HG03280 (cell line): ENCODE results near the gene ENTPD8.
"Not testable (repeated sequence)": the region's sequence is repeated elsewhere in the genome, so short reads cannot be mapped to it uniquely, and the experiment has no call there.

Source experiments
- ATAC-seq: cut with Tn5 transposase; IDR thresholded peaks from one replicate; pipeline ENCODE4 v1.9.1; 2021; ENCODE audit warnings: mild to moderate bottlenecking, moderate library complexity; ENCODE audit not compliant: unreplicated experiment

The ENTPD8 gene

DNA sequence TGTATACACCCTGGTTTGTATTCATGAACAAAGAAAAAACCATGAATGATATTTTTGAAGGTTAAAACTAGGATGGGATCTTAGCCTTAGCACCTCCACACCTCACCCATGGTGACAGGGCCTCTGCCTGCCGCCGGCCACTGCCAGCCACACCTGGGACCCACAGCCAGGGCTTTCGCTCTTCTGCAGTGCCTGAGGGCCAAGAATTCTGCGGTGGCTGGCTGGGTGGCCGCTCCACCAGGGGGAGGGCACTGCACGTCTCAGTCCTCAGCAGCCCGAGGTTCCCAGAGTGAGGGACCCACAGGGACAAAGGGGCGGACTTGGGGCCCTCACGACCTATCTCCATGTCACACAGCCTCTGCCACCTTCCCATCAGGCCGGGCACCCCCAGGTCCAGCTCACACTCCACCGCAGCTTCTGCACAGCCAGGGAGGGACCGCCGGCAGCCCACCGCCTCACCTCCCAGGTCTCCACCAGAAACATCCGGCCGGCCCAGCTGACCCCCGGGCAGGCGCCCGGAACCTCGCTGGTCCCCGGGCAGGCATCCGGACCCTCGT, 25.1 kb downstream of the ENTPD8 start:
- ATAC-seq = no peak

GRCh38 chr9:137415451-137415850, 25.7 kb downstream of the ENTPD8 start:
- no peak for ATAC-seq

- no peak for ATAC-seq
Observed at GRCh38 chr9:137412431-137412830, 28.7 kb downstream of the ENTPD8 start.

- no peak for ATAC-seq
Observed at GRCh38 chr9:137411645-137412380, 29.3 kb downstream of the ENTPD8 start.

DNA sequence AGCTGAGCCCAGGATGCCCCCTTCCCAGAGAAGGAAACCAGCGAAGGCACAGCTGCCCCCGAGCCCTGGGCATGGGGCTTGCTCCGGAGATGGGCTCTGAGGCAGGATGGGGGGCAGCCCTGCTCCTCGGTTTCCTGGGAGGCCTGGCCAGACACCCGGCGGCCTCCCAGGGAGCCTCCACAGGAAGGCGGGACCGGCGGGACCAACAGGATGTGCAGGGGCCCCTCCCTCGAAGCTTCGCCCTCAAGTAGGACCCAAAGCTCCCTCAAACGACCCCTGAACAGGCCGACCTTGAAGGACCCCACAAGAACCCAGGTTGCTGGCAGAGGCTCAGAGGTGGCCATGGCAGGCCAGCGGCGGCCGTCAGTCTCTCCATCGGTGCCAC, 29.9 kb downstream of the ENTPD8 start:
- no peak for ATAC-seq

DNA sequence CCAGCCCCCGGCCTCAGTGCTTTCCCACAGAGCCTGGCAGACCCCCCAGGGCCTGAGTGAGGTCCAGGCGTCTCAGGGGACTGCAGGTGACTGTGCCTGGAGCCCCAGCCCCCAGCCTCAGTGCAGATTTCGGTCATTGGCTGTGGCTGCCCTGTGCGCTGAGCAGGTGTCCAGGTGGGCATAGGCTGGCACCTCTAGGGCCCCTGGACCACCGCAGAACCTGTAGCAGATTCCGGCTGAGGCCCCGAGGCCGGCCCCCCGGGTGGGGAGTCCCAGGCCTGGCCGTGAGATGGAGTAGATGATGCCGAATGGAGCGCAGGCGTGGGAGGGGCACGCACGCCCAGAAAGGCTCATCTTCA, 30.3 kb downstream of the ENTPD8 start:
- ATAC-seq = no peak

GRCh38 chr9:137410236-137410890, 30.8 kb downstream of the ENTPD8 start:
- ATAC-seq = not testable (repeated sequence)

DNA sequence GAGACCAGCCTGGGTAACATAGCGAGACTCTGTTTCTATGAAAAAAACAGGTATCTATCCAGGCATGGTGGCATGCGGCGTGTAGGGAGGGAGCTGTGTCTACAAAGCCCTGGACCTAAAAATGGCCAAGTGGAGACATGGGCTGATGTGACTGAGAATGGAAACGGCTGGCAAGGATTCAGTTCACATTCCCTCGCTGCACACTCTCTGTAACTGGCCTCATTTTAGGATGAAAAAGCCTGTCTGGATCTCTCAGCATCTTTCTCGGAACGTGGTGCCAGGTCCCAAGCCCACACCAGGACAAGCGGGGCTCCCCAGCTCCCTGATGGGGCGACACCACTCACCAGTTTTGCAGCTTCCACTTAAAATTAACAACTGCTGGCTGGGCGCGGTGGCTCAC, 31.6 kb downstream of the ENTPD8 start:
- ATAC-seq = no peak

- ATAC-seq = no peak
Observed at GRCh38 chr9:137408651-137409405, 32.3 kb downstream of the ENTPD8 start.

- ATAC-seq = no peak
Observed at GRCh38 chr9:137407590-137408300, 33.4 kb downstream of the ENTPD8 start.

DNA sequence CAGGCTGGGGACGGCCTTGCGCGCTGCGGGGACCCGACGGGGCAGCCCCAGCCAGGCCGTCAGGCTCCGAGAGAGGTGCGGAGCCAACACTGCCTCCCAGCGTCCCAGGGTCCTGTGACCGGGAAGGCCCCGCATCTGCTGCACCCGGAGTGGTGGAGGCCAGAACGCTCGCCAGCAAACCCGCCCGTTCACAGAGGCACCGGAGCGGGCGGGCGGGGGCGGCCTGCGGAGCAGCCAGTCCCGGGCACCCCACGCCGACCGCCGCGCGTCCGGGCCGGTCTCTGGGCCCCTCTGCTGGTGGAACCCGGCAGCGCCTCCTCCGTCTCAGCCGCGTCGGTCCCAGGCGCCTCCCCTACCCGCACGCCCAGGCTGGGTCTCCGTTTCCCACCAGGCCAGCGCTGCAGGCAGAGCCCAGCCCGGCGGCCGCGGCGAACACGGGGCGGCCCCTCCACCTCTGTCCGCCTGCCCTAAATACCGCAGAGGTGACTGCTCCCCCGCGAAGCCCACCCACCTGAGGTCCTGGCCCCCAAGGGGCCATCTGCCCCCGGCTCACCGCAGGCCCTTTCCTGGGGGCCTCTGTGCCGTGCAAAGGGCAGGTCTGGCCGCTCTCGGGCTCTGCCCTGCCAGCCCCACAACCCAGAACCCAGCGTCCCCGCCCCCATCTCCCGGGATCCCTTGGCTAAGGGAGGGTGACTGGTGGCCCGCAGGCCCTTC, 34.1 kb downstream of the ENTPD8 start:
- ATAC-seq = peak; percentile 62

DNA sequence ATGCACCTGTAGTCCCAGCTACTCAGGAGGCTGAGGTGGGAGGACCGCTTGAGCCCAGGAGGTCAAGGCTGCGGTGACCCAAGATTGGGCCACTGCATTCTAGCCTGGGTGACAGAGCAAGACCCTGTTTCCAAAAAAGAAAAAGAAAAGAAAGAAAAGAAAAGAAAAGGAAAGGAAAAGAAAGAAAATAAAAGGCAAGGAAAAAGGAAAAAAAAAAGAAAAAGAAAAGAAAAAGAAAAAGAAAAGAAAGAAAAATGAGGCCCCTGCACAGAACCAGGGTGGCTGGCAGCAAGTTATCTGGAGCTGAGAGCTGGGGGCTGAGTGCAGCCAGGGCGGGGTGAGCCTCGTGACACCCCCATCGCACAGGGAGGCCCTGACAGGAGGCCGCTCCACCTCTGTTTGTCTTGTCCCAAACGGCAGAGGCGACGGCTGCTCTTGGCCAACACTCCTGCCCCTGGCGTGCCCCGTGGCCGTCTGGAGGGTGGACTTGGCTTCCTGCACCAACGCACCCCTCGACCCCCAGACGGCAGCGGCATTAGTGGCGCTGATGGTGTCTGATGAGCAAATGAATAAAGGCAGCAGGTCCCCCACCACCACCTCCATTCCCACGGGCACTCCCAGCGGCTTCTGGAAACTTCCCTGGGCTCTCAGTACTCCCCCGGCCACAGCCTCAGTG, 34.9 kb downstream of the ENTPD8 start:
- no peak for ATAC-seq

DNA sequence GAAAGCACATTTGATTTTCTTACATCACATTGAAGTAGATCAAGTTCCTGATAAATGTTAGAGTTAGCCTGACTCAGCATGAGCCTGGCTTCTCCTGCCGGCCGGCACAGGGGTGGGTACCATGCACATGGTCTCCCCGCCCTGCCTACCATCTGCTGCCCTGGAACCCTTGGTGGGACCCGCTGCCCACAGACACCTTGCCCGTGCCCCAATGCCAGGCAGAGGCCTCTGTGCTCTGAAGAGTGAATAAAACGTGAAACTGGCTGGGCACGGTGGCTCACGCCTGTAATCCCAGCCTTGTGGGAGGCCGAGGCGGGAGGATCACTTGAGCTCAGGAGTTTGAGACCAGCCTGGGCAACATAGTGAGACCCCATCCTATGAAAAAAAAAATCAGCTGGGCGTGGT, 35.5 kb downstream of the ENTPD8 start:
- no peak for ATAC-seq

DNA sequence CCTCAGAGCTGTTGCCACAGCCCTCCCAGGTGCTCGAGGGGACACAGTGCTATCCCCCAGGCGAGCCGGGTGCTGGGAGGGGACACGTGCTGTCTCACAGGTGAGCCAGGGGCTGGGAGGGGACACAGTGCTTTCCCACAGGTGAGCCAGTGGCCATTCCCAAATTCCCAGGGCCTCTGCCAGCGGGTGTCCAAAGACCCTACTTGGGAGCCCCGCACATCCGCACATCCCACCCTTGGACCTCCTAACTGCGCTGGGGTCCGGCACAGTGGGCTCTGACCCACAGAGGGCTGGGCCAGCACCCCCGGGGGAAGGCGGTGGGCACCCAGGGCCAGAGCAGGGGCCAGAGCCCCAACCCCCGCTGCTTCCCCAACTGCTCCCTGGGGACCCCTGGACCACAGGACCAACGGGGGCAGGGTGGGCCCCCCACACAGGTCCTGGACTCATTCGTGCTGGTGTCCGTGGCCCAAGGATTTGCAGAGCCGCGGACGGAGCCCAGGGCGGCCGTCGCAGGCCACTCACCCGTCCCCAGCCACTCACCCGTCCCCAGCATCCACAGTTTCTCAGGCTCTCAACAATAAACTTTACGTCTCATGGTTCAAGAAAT, 36.1 kb downstream of the ENTPD8 start:
- no peak for ATAC-seq

DNA sequence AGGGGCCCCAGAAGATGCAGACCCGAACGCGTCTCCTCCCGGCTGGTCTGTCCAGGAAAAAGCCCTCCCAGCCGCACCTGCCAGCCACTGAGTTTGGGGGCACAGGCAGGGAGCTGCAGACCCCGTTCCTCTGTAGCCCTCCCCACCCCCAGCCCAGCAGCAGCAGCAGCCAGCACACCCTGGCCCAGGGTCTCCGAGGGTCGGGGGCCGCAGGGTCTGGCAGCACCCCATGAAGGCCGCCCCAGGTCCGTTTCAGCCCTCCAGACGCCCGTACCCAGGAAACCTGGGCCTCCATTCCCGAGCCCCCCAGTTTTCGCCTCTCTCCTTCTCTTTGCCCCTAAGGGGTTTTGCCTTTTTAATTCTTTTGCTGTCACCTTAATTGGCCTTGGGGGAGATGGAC, 37.9 kb downstream of the ENTPD8 start:
- no peak for ATAC-seq

- ATAC-seq = no peak
Observed at GRCh38 chr9:137402746-137403145, 38.4 kb downstream of the ENTPD8 start.

GRCh38 chr9:137398561-137399468, 42.3 kb downstream of the ENTPD8 start:
- no peak for ATAC-seq

DNA sequence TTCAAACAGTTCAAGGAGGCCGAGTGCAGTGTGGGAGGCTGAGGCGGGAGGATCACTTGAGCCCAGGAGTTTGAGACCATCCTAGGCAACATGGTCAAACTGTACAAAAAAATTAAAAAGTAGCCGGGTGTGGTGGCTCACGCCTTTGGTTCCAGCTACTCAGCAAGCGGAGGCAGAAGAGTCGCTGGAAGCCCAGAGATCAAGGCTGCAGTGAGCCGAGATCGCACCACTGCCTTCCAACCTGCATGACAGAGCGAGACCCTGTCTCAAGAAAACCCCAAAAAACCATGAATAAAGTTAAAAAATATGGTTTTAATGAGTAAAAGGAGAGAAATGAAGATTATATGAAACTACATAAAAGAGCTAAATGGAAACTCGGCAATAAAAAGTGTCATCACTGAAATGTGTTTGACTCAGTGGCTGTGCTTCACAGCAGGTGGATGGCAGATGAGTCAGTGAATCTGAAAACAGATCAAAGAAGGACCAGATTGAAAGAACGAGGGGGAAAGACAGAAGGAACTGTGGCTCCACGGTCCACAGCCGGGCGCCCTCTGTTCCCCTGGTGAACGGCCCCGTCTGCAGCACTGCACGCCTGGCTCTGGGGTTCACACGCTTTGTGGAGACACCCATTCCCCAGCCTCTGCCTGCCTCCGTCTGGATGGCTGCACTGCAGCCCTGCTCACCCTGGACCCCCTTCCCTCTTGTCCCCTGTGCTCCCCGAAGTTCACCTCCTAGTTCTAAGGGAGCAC, 43.3 kb downstream of the ENTPD8 start:
- ATAC-seq = no peak
